Liver (tissue), 3 donors: ENCODE data around the gene FANCI.

Source experiments
- CTCF ChIP-seq: fragments of 150-350 bp; IDR thresholded peaks from 2 replicates; pipeline ENCODE4 v1.5.1; 2017; ENCODE audit warnings: improper control_type of control experiment, low read depth, low read length; ENCODE audit not compliant: missing input control
- JUND ChIP-seq, 2 donors: IDR thresholded peaks; 2 replicates each; pipeline ENCODE4 v1.6.1; 2016; ENCODE audit warnings: antibody characterized with exemption in 2 of 2
- RAD21 ChIP-seq, 2 donors: IDR thresholded peaks; 2 replicates each; pipeline ENCODE4 v1.6.1; 2016; ENCODE audit warnings: antibody characterized with exemption in 2 of 2, mild to moderate bottlenecking in 2 of 2
- TAF1 ChIP-seq: conservative IDR thresholded peaks from 2 replicates; pipeline ENCODE4 v1.6.1; 2016; ENCODE audit warnings: antibody characterized with exemption, mild to moderate bottlenecking
- donor health status: healthy.
- donor health status: healthy.

- TF ChIP-seq CTCF = no peak
- TF ChIP-seq TAF1 = no peak
- TF ChIP-seq JUND (IDR thresholded peaks at IDR 0.05) = no peak
- TF ChIP-seq RAD21 (IDR thresholded peaks at IDR 0.05) = no peak
These were observed 28.2 kb upstream of the FANCI start for GRCh38 chr15:89215627-89216026.
